H1 (cell line): ENCODE results near the gene C15orf40. TPM values are rescaled to one million over a fixed set of nuclear protein-coding genes. Genes with fewer than 3 reads are reported as not detected.

Source experiments
- CTCF ChIA-PET: fragments of 300-600 bp; sonication (Branson Sonifier 250); formaldehyde crosslinking; loops from one replicate; lab custom pipeline; 2021; ENCODE audit not compliant: partially characterized antibody; lab: Charles Lee
- POLR2A ChIA-PET: fragments of 300-600 bp; sonication (Branson Sonifier 250); formaldehyde crosslinking; loops from one replicate; lab custom pipeline; 2021; ENCODE audit warnings: inconsistent platforms; ENCODE audit not compliant: partially characterized antibody; lab: Charles Lee
- DNase-seq, 2 experiments: peaks; one replicate each; pipeline versions ENCODE4 v3.0.0 to v3.0.0-alpha.2; 2010 to 2022; ENCODE audit warnings: low spot score in 2 of 2, low read depth in 1 of 2, mixed read lengths in 1 of 2
- FAIRE-seq: peaks from 2 replicates; lab custom pipeline; 2011; peaks lifted over from hg19 to GRCh38; lab: Jason Lieb, UNC
- H2AFZ ChIP-seq: 2 replicates; pipeline ENCODE4 v1.8.1; 2012; ENCODE audit warnings: low read length, inconsistent platforms
- H2AK5ac ChIP-seq: 2 replicates; pipeline ENCODE4 v1.6.1; 2013; ENCODE audit warnings: low read depth, low read length
- H2BK120ac ChIP-seq: replicated peaks from 2 replicates; pipeline ENCODE3; 2013; ENCODE audit warnings: low read depth, low read length, inconsistent platforms
- H2BK12ac ChIP-seq: 2 replicates; pipeline ENCODE4 v1.6.1; 2013; ENCODE audit warnings: low read depth, low read length
- H2BK15ac ChIP-seq: 2 replicates; pipeline ENCODE4 v1.6.1; 2013; ENCODE audit warnings: low read length
- H2BK20ac ChIP-seq: 2 replicates; pipeline ENCODE4 v1.6.1; 2013; ENCODE audit warnings: low read length
- H2BK5ac ChIP-seq: 2 replicates; pipeline ENCODE4 v1.6.1; 2013; ENCODE audit warnings: low read depth, low read length
- H3K14ac ChIP-seq: 2 replicates; pipeline ENCODE4 v1.6.1; 2013; ENCODE audit warnings: inconsistent platforms; ENCODE audit not compliant: insufficient read length
- H3K18ac ChIP-seq: 2 replicates; pipeline ENCODE4 v1.6.1; 2013; ENCODE audit warnings: low read length; ENCODE audit errors: extremely low read depth
- H3K23ac ChIP-seq: 2 replicates; pipeline ENCODE4 v1.6.1; 2013; ENCODE audit warnings: inconsistent platforms; ENCODE audit not compliant: insufficient read length
- H3K23me2 ChIP-seq: 2 replicates; pipeline ENCODE4 v1.6.1; 2013; ENCODE audit warnings: low read depth, low read length
- H3K27ac ChIP-seq: 2 replicates; pipeline ENCODE4 v1.6.1; 2011; ENCODE audit warnings: low read depth, low read length, inconsistent platforms
- H3K27me3 ChIP-seq, 4 experiments: replicated peaks in 1 of 4; 1 replicate in 1 of 4; 2 replicates in 3 of 4; pipeline versions ENCODE4 v1.6.1 to v1.8.1; 2011 to 2013; ENCODE audit warnings: low read length in 3 of 4, mild to moderate bottlenecking in 3 of 4, inconsistent platforms in 2 of 4, mixed read lengths in 2 of 4, moderate library complexity in 1 of 4; ENCODE audit not compliant: control insufficient read depth in 3 of 4, insufficient read depth in 3 of 4; ENCODE audit errors: extremely low read depth in 1 of 4
- H3K36me3 ChIP-seq, 4 experiments: 2 replicates each; pipeline versions ENCODE4 v1.6.1 to v1.8.1; 2011 to 2013; ENCODE audit warnings: mild to moderate bottlenecking in 4 of 4, low read length in 3 of 4, moderate library complexity in 2 of 4, control low read depth in 1 of 4, inconsistent platforms in 1 of 4; ENCODE audit not compliant: insufficient read depth in 4 of 4, control insufficient read depth in 2 of 4
- H3K4ac ChIP-seq: replicated peaks from 2 replicates; pipeline ENCODE3; 2013; ENCODE audit warnings: low read length, low read depth, mixed read lengths, inconsistent platforms; ENCODE audit not compliant: insufficient read length
- H3K4me1 ChIP-seq, 4 experiments: replicated peaks in 1 of 4; 1 replicate in 1 of 4; 2 replicates in 3 of 4; pipeline versions ENCODE4 v1.6.1 to v1.8.1; 2011 to 2013; ENCODE audit warnings: low read length in 3 of 4, inconsistent platforms in 2 of 4, mixed read lengths in 1 of 4; ENCODE audit not compliant: insufficient read depth in 4 of 4, control insufficient read depth in 3 of 4
- H3K4me2 ChIP-seq, 2 experiments: 2 replicates each; pipeline versions ENCODE4 v1.6.1 to v1.8.1; 2011 to 2013; ENCODE audit warnings: low read depth in 2 of 2, low read length in 2 of 2, control low read depth in 1 of 2, inconsistent platforms in 1 of 2, mild to moderate bottlenecking in 1 of 2; ENCODE audit not compliant: insufficient read depth in 1 of 2
- H3K4me3 ChIP-seq, 4 experiments: fragments of 200-600, 300-600 bp in 1 of 4; sonication (generic), shearing (Covaris generic), sonication (Bioruptor Twin) in 1 of 4; 2 replicates each; pipeline versions ENCODE4 v1.5.1 to v1.8.1; 2011 to 2016; ENCODE audit warnings: low read length in 4 of 4, low read depth in 3 of 4, control low read depth in 2 of 4, inconsistent platforms in 2 of 4, mild to moderate bottlenecking in 2 of 4, mixed read lengths in 1 of 4, moderate library complexity in 1 of 4; ENCODE audit not compliant: insufficient read depth in 2 of 4; ENCODE audit errors: extremely low read depth in 1 of 4
- H3K56ac ChIP-seq: replicated peaks from 2 replicates; pipeline ENCODE3; 2013; ENCODE audit warnings: low read depth, mild to moderate bottlenecking, mixed read lengths, low read length, inconsistent platforms; ENCODE audit not compliant: insufficient read length
- H3K79me1 ChIP-seq: 2 replicates; pipeline ENCODE4 v1.6.1; 2013; ENCODE audit warnings: low read depth, low read length, control low read depth
- H3K79me2 ChIP-seq, 2 experiments: 2 replicates each; pipeline versions ENCODE4 v1.6.1 to v1.8.1; 2012 to 2013; ENCODE audit warnings: low read length in 2 of 2, mild to moderate bottlenecking in 2 of 2, inconsistent platforms in 1 of 2; ENCODE audit not compliant: insufficient read depth in 2 of 2, control insufficient read depth in 1 of 2
- H3K9ac ChIP-seq, 4 experiments: replicated peaks in 1 of 4; 1 replicate in 1 of 4; 2 replicates in 3 of 4; pipeline versions ENCODE4 v1.6.1 to v1.8.1; 2011 to 2013; ENCODE audit warnings: low read depth in 3 of 4, low read length in 3 of 4, control low read depth in 2 of 4, mild to moderate bottlenecking in 2 of 4, moderate library complexity in 2 of 4, inconsistent platforms in 1 of 4; ENCODE audit errors: extremely low read depth in 1 of 4
- H3K9me3 ChIP-seq, 2 experiments: 2 replicates each; pipeline versions ENCODE4 v1.6.1 to v1.8.1; 2012 to 2013; ENCODE audit warnings: mild to moderate bottlenecking in 2 of 2, moderate library complexity in 2 of 2, control low read depth in 1 of 2, inconsistent platforms in 1 of 2, low read depth in 1 of 2, low read length in 1 of 2, mixed read lengths in 1 of 2; ENCODE audit not compliant: insufficient read depth in 2 of 2
- H4K20me1 ChIP-seq, 2 experiments: replicated peaks in 1 of 2; 2 replicates each; pipeline versions ENCODE3 to v1.8.1; 2011 to 2013; ENCODE audit warnings: inconsistent platforms in 2 of 2, low read length in 2 of 2, mild to moderate bottlenecking in 1 of 2; ENCODE audit not compliant: insufficient read depth in 2 of 2, control insufficient read depth in 1 of 2
- H4K5ac ChIP-seq: 2 replicates; pipeline ENCODE4 v1.6.1; 2013; ENCODE audit warnings: low read length, low read depth, mixed read lengths, inconsistent platforms; ENCODE audit not compliant: insufficient read length
- H4K8ac ChIP-seq: 2 replicates; pipeline ENCODE4 v1.8.0; 2013; ENCODE audit warnings: mild to moderate bottlenecking, moderate library complexity, low read length, inconsistent platforms; ENCODE audit not compliant: insufficient read depth; ENCODE audit errors: extremely low read depth
- H4K91ac ChIP-seq: replicated peaks from 2 replicates; pipeline ENCODE3; 2013; ENCODE audit warnings: low read length, mixed read lengths, inconsistent platforms; ENCODE audit not compliant: insufficient read length
- CEBPB ChIP-seq: IDR thresholded peaks from 2 replicates; pipeline ENCODE4 v1.6.1; 2012; ENCODE audit warnings: low read depth, low read length
- EP300 ChIP-seq, 2 experiments: IDR thresholded peaks; 1 replicate in 1 of 2; 2 replicates in 1 of 2; pipeline ENCODE4 v1.6.1; 2011 to 2012; ENCODE audit warnings: low read depth in 2 of 2, low read length in 2 of 2, mild to moderate bottlenecking in 2 of 2, borderline replicate concordance in 1 of 2, inconsistent platforms in 1 of 2, moderate library complexity in 1 of 2
- JUND ChIP-seq: IDR thresholded peaks from 2 replicates; pipeline ENCODE4 v1.6.1; 2011; ENCODE audit warnings: mild to moderate bottlenecking, improper control_type of control experiment, low read length
- POLR2AphosphoS5 ChIP-seq: IDR thresholded peaks from 2 replicates; pipeline ENCODE4 v1.6.1; 2011; ENCODE audit warnings: low read depth, low read length
- SIRT6 ChIP-seq: IDR thresholded peaks from one replicate; pipeline ENCODE4 v1.7.1; 2012; ENCODE audit warnings: low read length, inconsistent platforms
- TEAD4 ChIP-seq: IDR thresholded peaks from 2 replicates; pipeline ENCODE4 v1.6.1; 2012; ENCODE audit warnings: low read depth, low read length, inconsistent platforms, mixed read lengths
- ZNF274 ChIP-seq: IDR thresholded peaks from 2 replicates; pipeline ENCODE4 v1.7.0; 2012; ENCODE audit warnings: low read length, borderline replicate concordance; ENCODE audit errors: extremely low read depth
- WGBS, 2 experiments: shearing (Covaris generic) in 1 of 2; methylation state at CpG; one replicate each; pipeline versions ENCODE4 v1.1.6 to v1.1.7; 2013 to 2015; ENCODE audit warnings: low lambda C conversion rate in 2 of 2, mixed read lengths in 2 of 2, inconsistent platforms in 1 of 2, low coverage in 1 of 2, missing lambda C conversion rate in 1 of 2; ENCODE audit not compliant: insufficient replicate concordance in 2 of 2, insufficient coverage in 1 of 2, insufficient read length in 1 of 2; ENCODE audit errors: extremely low coverage in 1 of 2, missing lambda C conversion rate in 1 of 2; 5-methylcytosine and 5-hydroxymethylcytosine counted together
- polyA plus RNA-seq, 7 experiments: library from polyadenylated mRNA; depleted of rRNA in 3 of 7; stranded (reverse) in 5 of 7; unstranded in 2 of 7; fragments of >200 nt in 5 of 7; fragments of 200-250 nt in 2 of 7; gene quantifications; 1 replicate in 5 of 7; 2 replicates in 1 of 7; 4 replicates in 1 of 7; pipeline versions ENCODE4 v1.2.1 to v1.2.3, GENCODE V29; 2011 to 2013; ENCODE audit warnings: missing spikeins in 2 of 7, mixed read lengths in 2 of 7
- total RNA-seq: library from RNA; stranded (reverse); fragmentation: NEBNext Ultra II Directional; extraction: Animal tissue kit (Norgen Biotek cat#: 25700); gene quantifications from 2 replicates; pipeline ENCODE4 v1.2.1, GENCODE V29; 2021
- TF ChIP-seq, protein P1 (sequence below): IDR thresholded peaks from 2 replicates; pipeline ENCODE4 v1.6.1; 2012; ENCODE audit warnings: inconsistent platforms
- TF ChIP-seq, protein P2 (sequence below): IDR thresholded peaks from 2 replicates; pipeline ENCODE4 v1.6.1; 2011; ENCODE audit warnings: low read length, improper control_type of control experiment

Gene C15orf40
- total and polyA plus RNA-seq, 2 of the 8 experiments (the other 6 are each of a cell fraction or from before 2014, with no cell fraction given) = 10.7 TPM

DNA sequence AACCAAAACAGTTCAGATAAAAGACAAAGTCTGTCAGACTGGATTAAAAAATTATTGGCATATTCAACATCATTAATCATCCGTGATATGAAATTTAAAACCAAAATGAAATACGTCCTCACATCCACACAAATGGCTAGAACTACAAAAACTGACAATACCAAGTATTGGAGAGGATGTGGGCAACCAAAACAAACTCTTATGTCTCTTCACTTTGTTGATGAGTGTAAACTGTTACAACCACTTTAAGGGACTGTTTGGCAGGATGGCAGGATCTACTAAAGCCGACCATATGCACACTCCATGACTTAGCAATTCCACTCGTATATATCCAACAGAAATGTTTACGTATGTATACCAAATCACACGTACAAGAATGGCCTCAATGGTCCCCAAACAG, 24.8 kb upstream of the C15orf40 start:
- Histone ChIP-seq H3K4ac (no peak overlapping the region), H3K27ac (no peak overlapping the region), H3K23ac (no peak overlapping the region), H4K5ac (no peak overlapping the region), H3K79me1 (no peaks in the 10 kb centered on the region), H3K27me3 (no peaks in the 10 kb centered on the region), H3K4me2 (no peak overlapping the region), H2AFZ (no peak overlapping the region), H3K14ac (no peak overlapping the region), H3K9ac (no peak overlapping the region), H3K56ac (no peak overlapping the region), H4K91ac (no peak overlapping the region), H2AK5ac (no peak overlapping the region), H3K79me2 (peaks cover 0 to 72% of the 10 kb centered on the region in 2 experiments; a peak in 2 of 4 replicates), H3K4me1 (no peaks in the 10 kb centered on the region), H3K9me3 (no peaks in the 10 kb centered on the region), H2BK15ac (no peak overlapping the region), H3K4me3 (no peak overlapping the region), H2BK5ac (no peak overlapping the region), H4K20me1 (no peaks in the 10 kb centered on the region), H3K23me2 (no peaks in the 10 kb centered on the region; the same call in 1 of the 2 replicates), H4K8ac (no peak overlapping the region), H2BK120ac (no peak overlapping the region), H2BK20ac (no peak overlapping the region), H2BK12ac (no peak overlapping the region), H3K36me3 (peaks cover 0 to 29% (median 13%) of the 10 kb centered on the region in 4 experiments; a peak in 5 of 8 replicates), H3K18ac (no peak overlapping the region)
- ChIA-PET CTCF (no interaction called here), POLR2A (no interaction called here)
- WGBS, 2 experiments = 88% methylated on average over 6 of the region's 6 CpGs; no CpG with 5 or more reads in 1 of the 2 experiments
- no peak for DNase-seq
- no peak for FAIRE-seq
- TF ChIP-seq JUND = no peak
- TF ChIP-seq, protein P1, sequence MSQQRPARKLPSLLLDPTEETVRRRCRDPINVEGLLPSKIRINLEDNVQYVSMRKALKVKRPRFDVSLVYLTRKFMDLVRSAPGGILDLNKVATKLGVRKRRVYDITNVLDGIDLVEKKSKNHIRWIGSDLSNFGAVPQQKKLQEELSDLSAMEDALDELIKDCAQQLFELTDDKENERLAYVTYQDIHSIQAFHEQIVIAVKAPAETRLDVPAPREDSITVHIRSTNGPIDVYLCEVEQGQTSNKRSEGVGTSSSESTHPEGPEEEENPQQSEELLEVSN = no peak
- TF ChIP-seq POLR2AphosphoS5 = no peak
- TF ChIP-seq CEBPB = no peak
- no peak for TF ChIP-seq TEAD4
- no peak for TF ChIP-seq ZNF274
- TF ChIP-seq, protein P2, sequence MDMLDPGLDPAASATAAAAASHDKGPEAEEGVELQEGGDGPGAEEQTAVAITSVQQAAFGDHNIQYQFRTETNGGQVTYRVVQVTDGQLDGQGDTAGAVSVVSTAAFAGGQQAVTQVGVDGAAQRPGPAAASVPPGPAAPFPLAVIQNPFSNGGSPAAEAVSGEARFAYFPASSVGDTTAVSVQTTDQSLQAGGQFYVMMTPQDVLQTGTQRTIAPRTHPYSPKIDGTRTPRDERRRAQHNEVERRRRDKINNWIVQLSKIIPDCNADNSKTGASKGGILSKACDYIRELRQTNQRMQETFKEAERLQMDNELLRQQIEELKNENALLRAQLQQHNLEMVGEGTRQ = no peak
- TF ChIP-seq EP300 (IDR thresholded peaks at IDR 0.05; ENCODE audit: borderline replicate concordance in 1 of 2, low read depth in 2 of 2, low read length in 2 of 2) = no peak
- TF ChIP-seq SIRT6 = no peak
